ENCODE measurements around the gene PAGE4.

PAGE4 gene

DNA sequence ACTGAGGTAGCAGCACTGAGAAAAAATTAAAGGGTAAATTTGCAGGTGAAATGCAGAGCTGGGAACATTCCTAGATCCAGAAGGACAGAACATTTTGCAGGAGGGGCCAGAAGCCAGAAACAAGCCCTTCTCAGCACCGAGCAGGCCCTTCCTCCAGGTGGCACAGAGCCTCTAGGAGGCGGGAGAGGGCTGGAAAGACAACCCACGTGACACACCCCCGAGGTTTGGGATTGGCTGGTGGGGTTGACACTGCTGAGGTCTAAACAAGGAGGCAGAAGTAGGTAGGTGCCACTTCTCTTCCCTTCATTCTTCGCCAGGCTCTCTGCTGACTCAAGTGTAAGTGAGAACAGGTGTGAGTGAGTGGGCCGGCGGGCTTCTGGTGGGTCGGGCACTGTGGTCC, at the start of gene PAGE4:
PAGE4 (plus strand) TSS at position 288 of the 400 bp plus-strand sequence. CDS start 1,126 bp downstream, outside the sequence.
- TF ChIP-seq, protein P1, sequence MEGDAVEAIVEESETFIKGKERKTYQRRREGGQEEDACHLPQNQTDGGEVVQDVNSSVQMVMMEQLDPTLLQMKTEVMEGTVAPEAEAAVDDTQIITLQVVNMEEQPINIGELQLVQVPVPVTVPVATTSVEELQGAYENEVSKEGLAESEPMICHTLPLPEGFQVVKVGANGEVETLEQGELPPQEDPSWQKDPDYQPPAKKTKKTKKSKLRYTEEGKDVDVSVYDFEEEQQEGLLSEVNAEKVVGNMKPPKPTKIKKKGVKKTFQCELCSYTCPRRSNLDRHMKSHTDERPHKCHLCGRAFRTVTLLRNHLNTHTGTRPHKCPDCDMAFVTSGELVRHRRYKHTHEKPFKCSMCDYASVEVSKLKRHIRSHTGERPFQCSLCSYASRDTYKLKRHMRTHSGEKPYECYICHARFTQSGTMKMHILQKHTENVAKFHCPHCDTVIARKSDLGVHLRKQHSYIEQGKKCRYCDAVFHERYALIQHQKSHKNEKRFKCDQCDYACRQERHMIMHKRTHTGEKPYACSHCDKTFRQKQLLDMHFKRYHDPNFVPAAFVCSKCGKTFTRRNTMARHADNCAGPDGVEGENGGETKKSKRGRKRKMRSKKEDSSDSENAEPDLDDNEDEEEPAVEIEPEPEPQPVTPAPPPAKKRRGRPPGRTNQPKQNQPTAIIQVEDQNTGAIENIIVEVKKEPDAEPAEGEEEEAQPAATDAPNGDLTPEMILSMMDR (conservative IDR thresholded peaks at IDR 0.05; ENCODE audit: low read length), result no peak
- H3K4me3 ChIP-seq (ENCODE audit: low read length), result no peak within 1 kb of the TSS
- DNase-seq (ENCODE audit: low read depth), result no peak

- TF ChIP-seq, protein P1 (conservative IDR thresholded peaks at IDR 0.05; ENCODE audit: low read length), result no peak
- no peak overlapping the region for H3K4me3 ChIP-seq (ENCODE audit: low read length)
Observed at GRCh38 chrX:49784747-49785280, 44.3 kb upstream of the PAGE4 start.

DNA sequence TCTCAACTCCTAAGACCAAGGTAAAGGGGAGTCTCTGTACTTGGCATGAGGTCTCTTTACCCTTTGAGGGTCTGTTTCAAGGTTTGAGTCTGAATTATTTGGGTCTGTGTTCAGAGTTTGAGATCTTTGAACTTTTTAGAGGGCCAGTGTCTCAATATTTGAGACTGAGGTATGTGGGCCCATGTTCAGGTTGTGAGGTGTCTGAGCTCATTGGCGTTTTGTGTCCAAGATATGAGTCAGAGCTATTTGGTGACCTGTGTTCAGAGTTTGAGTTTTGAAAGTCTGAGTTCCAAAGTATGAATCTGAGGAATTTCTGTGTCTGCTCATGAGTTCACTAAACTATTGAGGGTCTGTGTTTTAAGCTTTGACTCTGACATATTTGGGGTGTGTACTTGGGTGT, 36.7 kb upstream of the PAGE4 start:
- TF ChIP-seq, protein P1 (conservative IDR thresholded peaks at IDR 0.05; ENCODE audit: low read length), result no peak
- DNase-seq (ENCODE audit: low read depth), result no peak
- H3K4me3 ChIP-seq (ENCODE audit: low read length), result no peak overlapping the region

More at GRCh38 chrX:49784747-49785280, 44.3 kb upstream of the PAGE4 start:
- no peak for DNase-seq (ENCODE audit: low read depth)

DNA sequence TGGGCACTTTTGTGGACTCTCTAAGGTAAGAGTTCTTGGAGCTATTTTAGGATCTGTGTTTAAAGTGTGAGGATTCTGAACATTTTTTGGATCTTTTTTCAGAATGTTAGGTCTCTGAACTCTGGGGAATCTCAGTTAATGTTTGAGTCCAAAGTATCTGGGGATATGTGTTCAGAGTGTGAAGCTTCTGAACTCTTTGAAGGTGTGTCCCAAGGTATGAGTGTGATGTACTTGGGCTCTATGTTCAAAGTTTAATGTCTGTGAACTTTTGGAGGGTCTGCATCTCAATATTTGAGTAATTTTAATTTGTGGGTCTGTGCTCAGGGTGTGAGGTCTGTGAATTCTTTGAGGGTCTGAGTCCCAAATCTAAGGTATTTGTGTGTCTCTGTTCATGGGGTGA, 35.4 kb upstream of the PAGE4 start:
- TF ChIP-seq, protein P1 (conservative IDR thresholded peaks at IDR 0.05; ENCODE audit: low read length), result no peak
- DNase-seq (ENCODE audit: low read depth), result no peak
- no peak overlapping the region for H3K4me3 ChIP-seq (ENCODE audit: low read length)

DNA sequence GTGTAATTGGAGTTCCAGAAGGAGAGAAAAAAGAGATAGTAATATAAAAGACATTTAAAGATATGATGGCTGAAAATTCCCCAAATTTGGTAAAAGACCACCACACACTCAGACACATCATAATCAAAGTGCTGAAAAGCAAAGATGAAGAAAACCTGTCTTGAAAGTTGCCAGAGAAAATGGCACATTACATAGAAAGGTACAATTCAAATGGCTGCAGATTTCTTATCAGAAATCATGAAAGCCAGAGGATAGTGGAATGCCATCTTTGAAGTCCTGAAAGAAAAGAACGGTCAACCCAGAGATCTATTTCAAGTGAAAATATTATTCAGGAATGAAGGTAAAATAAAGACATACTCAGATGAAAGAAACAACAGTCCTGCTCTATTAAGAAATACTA, 29.3 kb upstream of the PAGE4 start:
- H3K4me3 ChIP-seq (ENCODE audit: low read length), result no peak overlapping the region
- DNase-seq (ENCODE audit: low read depth), result no peak
- TF ChIP-seq, protein P1 (conservative IDR thresholded peaks at IDR 0.05; ENCODE audit: low read length), result no peak

DNA sequence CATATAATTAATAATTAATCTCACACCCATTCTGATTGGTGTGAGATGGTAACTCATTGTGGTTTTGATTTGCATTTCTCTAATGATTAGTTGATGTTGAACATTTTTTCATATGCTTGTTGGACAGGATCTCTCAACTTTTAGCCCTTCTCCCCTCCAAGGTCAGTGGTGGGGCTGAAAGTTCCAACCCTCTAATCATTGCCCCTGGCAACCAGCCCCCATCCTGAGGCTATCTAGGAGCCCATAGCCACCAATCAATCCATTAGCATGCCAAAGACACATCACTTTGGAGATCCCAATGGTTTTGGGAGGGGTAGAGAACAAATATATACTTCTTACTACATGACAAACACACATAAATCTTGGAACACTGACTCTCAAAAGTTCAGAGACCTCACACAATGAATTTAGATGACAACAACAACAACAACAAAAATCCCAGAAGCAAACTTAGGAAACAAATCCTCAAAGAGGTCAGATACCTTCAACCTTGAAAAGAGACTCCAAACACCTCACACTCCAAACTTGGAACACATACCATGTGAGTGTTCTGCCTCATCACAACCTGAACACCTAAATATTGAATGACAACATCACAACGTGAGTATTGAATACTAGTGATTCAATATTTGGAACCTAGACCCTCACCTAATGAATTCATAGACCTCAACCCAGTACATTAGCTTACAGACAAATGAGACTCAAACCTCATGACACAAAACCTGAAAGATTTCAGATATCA, 19.0 kb upstream of the PAGE4 start:
- TF ChIP-seq, protein P1 (conservative IDR thresholded peaks at IDR 0.05; ENCODE audit: low read length), result no peak
- H3K4me3 ChIP-seq (ENCODE audit: low read length), result no peak overlapping the region
- DNase-seq (ENCODE audit: low read depth), result no peak

DNA sequence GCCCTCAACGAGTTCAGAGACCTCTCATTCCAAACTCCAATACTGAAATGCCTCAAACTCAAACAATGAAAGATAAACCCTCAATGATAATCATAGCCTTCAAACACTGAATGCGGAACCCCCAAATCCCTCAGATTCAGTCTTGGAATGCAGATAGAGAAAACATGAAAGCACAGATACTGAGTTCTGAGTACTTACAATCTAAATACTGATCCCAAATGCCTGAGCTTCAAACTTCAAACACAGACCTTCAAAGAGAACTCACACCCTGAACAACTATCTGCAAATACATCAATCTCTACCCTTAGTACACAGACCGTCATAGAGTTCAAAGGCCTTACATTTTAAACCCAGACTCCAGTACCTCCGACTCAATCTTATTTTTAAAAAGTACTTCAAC, 16.9 kb upstream of the PAGE4 start:
- DNase-seq (ENCODE audit: low read depth), result no peak
- H3K4me3 ChIP-seq (ENCODE audit: low read length), result no peak overlapping the region
- TF ChIP-seq, protein P1 (conservative IDR thresholded peaks at IDR 0.05; ENCODE audit: low read length), result no peak

Data from AG10803 (cell line).